GM23338 (cell line): ENCODE data around the gene SRGAP1. TPM values are rescaled to one million over a fixed set of nuclear protein-coding genes. Genes with fewer than 3 reads are reported as not detected.

Experiments used
- ATAC-seq: fragments of 200-7000 bp; cut with Tn5 transposase; 3 replicates; pipeline ENCODE4 v1.9.1; 2020
- DNase-seq: peaks from one replicate; pipeline ENCODE4 v3.0.0-alpha.2; 2015; ENCODE audit warnings: low spot score
- H2AFZ ChIP-seq: fragments of 200-600 bp; sonication (generic); 2 replicates; pipeline ENCODE4 v1.8.0; 2016; ENCODE audit warnings: antibody characterized with exemption, mild to moderate bottlenecking, moderate library complexity
- H3F3A ChIP-seq: fragments of 200-600 bp; sonication (generic); replicated peaks from 2 replicates; pipeline ENCODE4 v1.8.0; 2017; ENCODE audit warnings: antibody characterized with exemption, mixed run types, low read depth
- H3K27ac ChIP-seq: fragments of 200-600 bp; sonication (generic); 2 replicates; pipeline ENCODE4 v1.6.1; 2016; ENCODE audit warnings: low read depth
- H3K27me3 ChIP-seq: fragments of 200-600 bp; sonication (generic); 2 replicates; pipeline ENCODE4 v1.8.0; 2016; ENCODE audit warnings: mild to moderate bottlenecking, mixed run types, moderate library complexity; ENCODE audit not compliant: insufficient read depth
- H3K36me3 ChIP-seq: fragments of 200-600 bp; sonication (generic); 2 replicates; pipeline ENCODE4 v1.8.0; 2016; ENCODE audit warnings: mild to moderate bottlenecking; ENCODE audit not compliant: insufficient read depth
- H3K4me1 ChIP-seq: fragments of 200-600 bp; sonication (generic); 2 replicates; pipeline ENCODE4 v1.8.0; 2016; ENCODE audit warnings: mild to moderate bottlenecking, moderate library complexity; ENCODE audit not compliant: insufficient read depth
- H3K4me2 ChIP-seq: fragments of 200-600 bp; sonication (generic); 2 replicates; pipeline ENCODE4 v1.7.1; 2017; ENCODE audit warnings: mixed run types
- H3K4me3 ChIP-seq: fragments of 200-600 bp; sonication (generic); 2 replicates; pipeline ENCODE4 v1.6.1; 2016; ENCODE audit warnings: mixed run types
- H3K79me2 ChIP-seq: fragments of 200-600 bp; sonication (generic); replicated peaks from 2 replicates; pipeline ENCODE4 v1.8.0; 2017; ENCODE audit warnings: mild to moderate bottlenecking; ENCODE audit not compliant: insufficient read depth
- H3K9me2 ChIP-seq: fragments of 200-600 bp; sonication (generic); 2 replicates; pipeline ENCODE4 v1.8.0; 2017; ENCODE audit not compliant: insufficient read depth
- H4K20me1 ChIP-seq: fragments of 200-600 bp; sonication (generic); replicated peaks from 2 replicates; pipeline ENCODE4 v1.8.0; 2017; ENCODE audit warnings: mild to moderate bottlenecking; ENCODE audit not compliant: insufficient read depth
- H3K27ac Mint-ChIP-seq: 2 replicates; pipeline ENCODE4 v1.8.0; 2020; ENCODE audit warnings: inconsistent platforms, mild to moderate bottlenecking, moderate library complexity, mixed read lengths
- H3K27me3 Mint-ChIP-seq: 3 replicates; pipeline ENCODE4 v1.8.0; 2022; ENCODE audit warnings: low read depth, mild to moderate bottlenecking, moderate library complexity, mixed read lengths, inconsistent platforms; ENCODE audit not compliant: insufficient read depth, poor library complexity
- H3K36me3 Mint-ChIP-seq: 3 replicates; pipeline ENCODE4 v1.8.0; 2021; ENCODE audit warnings: low read depth, mild to moderate bottlenecking, inconsistent platforms, moderate library complexity, mixed read lengths
- H3K4me1 Mint-ChIP-seq: 3 replicates; pipeline ENCODE4 v1.8.0; 2020; ENCODE audit warnings: mild to moderate bottlenecking, inconsistent platforms, mixed read lengths
- H3K4me3 Mint-ChIP-seq: 3 replicates; pipeline ENCODE4 v1.8.0; 2021; ENCODE audit warnings: moderate library complexity, mild to moderate bottlenecking, inconsistent platforms, mixed read lengths
- H3K9me3 Mint-ChIP-seq: 3 replicates; pipeline ENCODE4 v1.8.0; 2020; ENCODE audit warnings: moderate library complexity, mild to moderate bottlenecking, inconsistent platforms, mixed read lengths
- CREB1 ChIP-seq: fragments of 250-450 bp; sonication (Bioruptor Pico); IDR thresholded peaks from 2 replicates; pipeline ENCODE4 v1.5.0; 2020; ENCODE audit warnings: low read depth, mild to moderate bottlenecking, moderate library complexity
- EZH2 ChIP-seq: fragments of 200-600 bp; sonication (generic); IDR thresholded peaks from one replicate; pipeline ENCODE4 v1.8.0; 2017; ENCODE audit warnings: antibody characterized with exemption, mild to moderate bottlenecking, low read depth; ENCODE audit not compliant: unreplicated experiment
- POLR2AphosphoS5 ChIP-seq: IDR thresholded peaks from 2 replicates; pipeline ENCODE4 v1.6.1; 2016; ENCODE audit warnings: antibody characterized with exemption, low read depth
- ZNF331 ChIP-seq: fragments of 250-450 bp; sonication (Bioruptor Pico); IDR thresholded peaks from 2 replicates; pipeline ENCODE4 v1.5.0; 2020; ENCODE audit warnings: low read depth, mild to moderate bottlenecking, moderate library complexity
- polyA plus RNA-seq: library from polyadenylated mRNA; unstranded; fragments of >200 nt; fragmentation: Nextera tagmentation; extraction: Ambion mirVana; gene quantifications from 2 replicates; pipeline ENCODE4 v1.2.1, GENCODE V29; 2016
- total RNA-seq: library from RNA; depleted of rRNA; stranded (reverse); fragments of >200 nt; shearing (Covaris generic); gene quantifications from 2 replicates; pipeline ENCODE4 v1.2.3, GENCODE V29; 2014
- TF ChIP-seq, protein P1 (sequence below): IDR thresholded peaks from one replicate; pipeline ENCODE4 v1.6.1; 2018; ENCODE audit warnings: antibody characterized with exemption; ENCODE audit not compliant: unreplicated experiment
- TF ChIP-seq, protein P2 (sequence below), 2 experiments: fragments of 200-600 bp in 1 of 2; sonication (generic) in 1 of 2; conservative IDR thresholded peaks; 2 replicates each; pipeline versions ENCODE4 v1.5.1 to v1.6.1; 2016 to 2017; ENCODE audit warnings: antibody characterized with exemption in 2 of 2, low read depth in 2 of 2, mild to moderate bottlenecking in 2 of 2, moderate library complexity in 1 of 2

SRGAP1 gene
- total and polyA plus RNA-seq, 2 experiments from 2014 or later, result 6.1 to 8.1 TPM

DNA sequence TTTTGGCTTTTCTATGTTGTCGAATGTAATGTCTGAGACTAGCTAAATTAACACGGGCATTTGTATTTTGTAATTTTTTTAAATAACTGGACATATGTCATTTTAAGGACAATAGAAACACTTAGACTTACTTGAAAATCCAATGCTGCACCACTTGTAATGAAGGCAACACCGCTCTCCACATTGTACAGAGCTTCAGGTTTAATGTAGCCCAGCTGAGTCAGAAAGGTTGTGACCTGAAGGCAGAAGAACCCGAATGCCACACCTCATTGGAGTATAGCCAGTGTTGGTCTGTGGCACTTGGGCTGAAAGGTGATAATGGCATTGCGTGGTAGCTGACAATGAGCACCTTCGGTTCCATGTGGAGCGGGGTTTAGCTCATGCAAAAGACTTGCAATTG is 298.3 kb downstream of the SRGAP1 start (continued):
- TF ChIP-seq, protein P1, sequence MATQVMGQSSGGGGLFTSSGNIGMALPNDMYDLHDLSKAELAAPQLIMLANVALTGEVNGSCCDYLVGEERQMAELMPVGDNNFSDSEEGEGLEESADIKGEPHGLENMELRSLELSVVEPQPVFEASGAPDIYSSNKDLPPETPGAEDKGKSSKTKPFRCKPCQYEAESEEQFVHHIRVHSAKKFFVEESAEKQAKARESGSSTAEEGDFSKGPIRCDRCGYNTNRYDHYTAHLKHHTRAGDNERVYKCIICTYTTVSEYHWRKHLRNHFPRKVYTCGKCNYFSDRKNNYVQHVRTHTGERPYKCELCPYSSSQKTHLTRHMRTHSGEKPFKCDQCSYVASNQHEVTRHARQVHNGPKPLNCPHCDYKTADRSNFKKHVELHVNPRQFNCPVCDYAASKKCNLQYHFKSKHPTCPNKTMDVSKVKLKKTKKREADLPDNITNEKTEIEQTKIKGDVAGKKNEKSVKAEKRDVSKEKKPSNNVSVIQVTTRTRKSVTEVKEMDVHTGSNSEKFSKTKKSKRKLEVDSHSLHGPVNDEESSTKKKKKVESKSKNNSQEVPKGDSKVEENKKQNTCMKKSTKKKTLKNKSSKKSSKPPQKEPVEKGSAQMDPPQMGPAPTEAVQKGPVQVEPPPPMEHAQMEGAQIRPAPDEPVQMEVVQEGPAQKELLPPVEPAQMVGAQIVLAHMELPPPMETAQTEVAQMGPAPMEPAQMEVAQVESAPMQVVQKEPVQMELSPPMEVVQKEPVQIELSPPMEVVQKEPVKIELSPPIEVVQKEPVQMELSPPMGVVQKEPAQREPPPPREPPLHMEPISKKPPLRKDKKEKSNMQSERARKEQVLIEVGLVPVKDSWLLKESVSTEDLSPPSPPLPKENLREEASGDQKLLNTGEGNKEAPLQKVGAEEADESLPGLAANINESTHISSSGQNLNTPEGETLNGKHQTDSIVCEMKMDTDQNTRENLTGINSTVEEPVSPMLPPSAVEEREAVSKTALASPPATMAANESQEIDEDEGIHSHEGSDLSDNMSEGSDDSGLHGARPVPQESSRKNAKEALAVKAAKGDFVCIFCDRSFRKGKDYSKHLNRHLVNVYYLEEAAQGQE, result no peak
- TF ChIP-seq, protein P2, sequence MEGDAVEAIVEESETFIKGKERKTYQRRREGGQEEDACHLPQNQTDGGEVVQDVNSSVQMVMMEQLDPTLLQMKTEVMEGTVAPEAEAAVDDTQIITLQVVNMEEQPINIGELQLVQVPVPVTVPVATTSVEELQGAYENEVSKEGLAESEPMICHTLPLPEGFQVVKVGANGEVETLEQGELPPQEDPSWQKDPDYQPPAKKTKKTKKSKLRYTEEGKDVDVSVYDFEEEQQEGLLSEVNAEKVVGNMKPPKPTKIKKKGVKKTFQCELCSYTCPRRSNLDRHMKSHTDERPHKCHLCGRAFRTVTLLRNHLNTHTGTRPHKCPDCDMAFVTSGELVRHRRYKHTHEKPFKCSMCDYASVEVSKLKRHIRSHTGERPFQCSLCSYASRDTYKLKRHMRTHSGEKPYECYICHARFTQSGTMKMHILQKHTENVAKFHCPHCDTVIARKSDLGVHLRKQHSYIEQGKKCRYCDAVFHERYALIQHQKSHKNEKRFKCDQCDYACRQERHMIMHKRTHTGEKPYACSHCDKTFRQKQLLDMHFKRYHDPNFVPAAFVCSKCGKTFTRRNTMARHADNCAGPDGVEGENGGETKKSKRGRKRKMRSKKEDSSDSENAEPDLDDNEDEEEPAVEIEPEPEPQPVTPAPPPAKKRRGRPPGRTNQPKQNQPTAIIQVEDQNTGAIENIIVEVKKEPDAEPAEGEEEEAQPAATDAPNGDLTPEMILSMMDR (conservative IDR thresholded peaks at IDR 0.05; ENCODE audit: low read depth in 2 of 2), result no peak
- TF ChIP-seq POLR2AphosphoS5 (no peak), ZNF331 (CRISPR knock-in tag) (no peak), CREB1 (no peak), EZH2 (no peak)

DNA sequence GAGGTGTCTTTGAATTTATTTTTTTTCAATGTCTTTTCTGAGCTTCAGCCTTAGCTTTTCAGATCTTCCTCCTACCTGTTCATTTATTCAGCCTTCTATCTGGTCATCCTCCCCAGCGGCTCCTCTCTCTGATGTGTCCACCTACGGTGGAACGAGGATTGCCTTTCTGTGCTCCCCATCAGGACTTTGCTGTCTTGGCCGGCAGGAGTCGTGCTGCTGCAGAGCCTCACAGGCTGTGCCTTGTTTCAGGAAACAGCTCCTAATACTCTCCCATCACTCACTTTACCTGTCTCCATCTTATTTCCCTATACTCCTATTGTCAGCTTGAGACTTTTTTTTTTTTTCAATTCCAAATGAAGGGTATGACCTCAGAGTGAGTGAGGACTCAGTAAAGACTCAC is 300.7 kb downstream of the SRGAP1 start:
- ATAC-seq, result peak; percentile 57
- Histone ChIP-seq H3K4me2 (no peak overlapping the region), H3K36me3 (no peaks in the 10 kb centered on the region; the same call in 1 of the 2 replicates), H3K9me2 (0 out of 2 replicates have a peak, but pooled peaks cover 7% of the 10 kb centered on the region), H2AFZ (no peak overlapping the region), H3K27me3 (no peaks in the 10 kb centered on the region), H3K4me1 (no peaks in the 10 kb centered on the region), H3K4me3 (no peak overlapping the region), H4K20me1 (no peaks in the 10 kb centered on the region), H3K79me2 (no peaks in the 10 kb centered on the region), H3K27ac (no peak overlapping the region), H3F3A (no peaks in the 10 kb centered on the region)
- Mint-ChIP-seq H3K9me3 (no peaks in the 10 kb centered on the region), H3K27me3 (no peaks in the 10 kb centered on the region), H3K4me3 (no peak overlapping the region), H3K4me1 (no peaks in the 10 kb centered on the region), H3K36me3 (peaks cover 3% of the 10 kb centered on the region; the same call in 2 of the 3 replicates), H3K27ac (no peak overlapping the region)
- TF ChIP-seq, protein P2 (conservative IDR thresholded peaks at IDR 0.05; ENCODE audit: low read depth in 2 of 2), result peak in 1 of 2 experiments; percentile 42; a peak in 2 of 4 replicates
- TF ChIP-seq POLR2AphosphoS5, result no peak
- DNase-seq, result peak; percentile 21
